ENCODE data around the gene PLEKHH1. TPM values are rescaled to one million over a fixed set of nuclear protein-coding genes. Genes with fewer than 3 reads are reported as not detected.
A peak's percentile ranks its signal among the peaks of the same experiment; 100 is the strongest.

The PLEKHH1 gene
- total and polyA plus RNA-seq, 2 experiments from 2014 or later, result 14.7 to 33.9 TPM

- no peaks in the 10 kb centered on the region for H3K9me2 ChIP-seq (ENCODE audit: insufficient read depth)
- Mint-ChIP-seq H3K27me3 (ENCODE audit: insufficient read depth, low read depth, poor library complexity) (peaks cover 33% of the 10 kb centered on the region), H3K36me3 (ENCODE audit: low read depth) (no peaks in the 10 kb centered on the region), H3K4me1 (peaks cover 18% of the 10 kb centered on the region), H3K4me3 (peak overlapping the region; percentile 61; the same call in 2 of the 3 replicates), H3K9me3 (no peaks in the 10 kb centered on the region), H3K27ac (no peak overlapping the region)
- 0 out of 2 replicates have a peak, but pooled peaks cover 3% of the 10 kb centered on the region for H3F3A ChIP-seq (replicated peaks; ENCODE audit: low read depth)
- H2AFZ ChIP-seq, result peak overlapping the region; percentile 91
- no peaks in the 10 kb centered on the region for H3K79me2 ChIP-seq (replicated peaks; ENCODE audit: insufficient read depth)
- H3K4me1 ChIP-seq (ENCODE audit: insufficient read depth), result no peaks in the 10 kb centered on the region; the same call in 1 of the 2 replicates
- no peak overlapping the region for H3K27ac ChIP-seq (ENCODE audit: low read depth)
- TF ChIP-seq ZNF331 (CRISPR knock-in tag; IDR thresholded peaks at IDR 0.05; ENCODE audit: low read depth) (no peak), EZH2 (IDR thresholded peaks at IDR 0.05; ENCODE audit: low read depth, unreplicated experiment) (no peak), EZH2phosphoT487 (IDR thresholded peaks at IDR 0.05; ENCODE audit: unreplicated experiment) (no peak), ZNF462 (CRISPR knock-in tag; IDR thresholded peaks at IDR 0.05) (no peak), NANOG (IDR thresholded peaks at IDR 0.05; ENCODE audit: borderline replicate concordance) (no peak), CREB1 (CRISPR knock-in tag; IDR thresholded peaks at IDR 0.05; ENCODE audit: low read depth) (no peak), CTCF (conservative IDR thresholded peaks at IDR 0.05; ENCODE audit: low read depth in 2 of 2) (no peak), ZNF114 (CRISPR knock-in tag; IDR thresholded peaks at IDR 0.05) (no peak), JUNB (IDR thresholded peaks at IDR 0.05; ENCODE audit: unreplicated experiment) (no peak), POLR2AphosphoS5 (IDR thresholded peaks at IDR 0.05; ENCODE audit: low read depth) (no peak), REST (IDR thresholded peaks at IDR 0.05; ENCODE audit: unreplicated experiment) (no peak), ETS1 (IDR thresholded peaks at IDR 0.05) (no peak)
- H3K36me3 ChIP-seq (ENCODE audit: insufficient read depth), result no peaks in the 10 kb centered on the region
- peaks cover 55% of the 10 kb centered on the region for H3K27me3 ChIP-seq (ENCODE audit: insufficient read depth)
- peak; percentile 47 for ATAC-seq
- peak overlapping the region; percentile 90 for H3K4me2 ChIP-seq
- peak overlapping the region; percentile 83 for H3K4me3 ChIP-seq
- H4K20me1 ChIP-seq (replicated peaks; ENCODE audit: insufficient read depth), result no peaks in the 10 kb centered on the region; the same call in 1 of the 2 replicates
- peak; percentile 64 for DNase-seq (ENCODE audit: low spot score)
Observed at GRCh38 chr14:67515386-67516079, 17.6 kb upstream of the PLEKHH1 start.

Measured in GM23338 (cell line).